Lung (tissue), 12 donors: Measurements from ENCODE around the gene SSH3. TPM values are rescaled to one million over a fixed set of nuclear protein-coding genes. Genes with fewer than 3 reads are reported as not detected.
A peak's percentile ranks its signal among the peaks of the same experiment; 100 is the strongest.

ENCODE experiments used
- ATAC-seq: fragments of 200-7000 bp; cut with Tn5 transposase; one replicate; pipeline ENCODE4 v1.9.1; 2020; ENCODE audit warnings: moderate number of reproducible peaks; ENCODE audit not compliant: insufficient read depth, low FRiP score
- DNase-seq, 3 donors: peaks; one replicate each; pipeline ENCODE4 v3.0.0-alpha.2; 2013 to 2017
- H3K27ac ChIP-seq, 2 donors: one replicate each; pipeline ENCODE4 v1.5.1; 2013; ENCODE audit warnings: mild to moderate bottlenecking in 2 of 2, moderate library complexity in 2 of 2, control low read depth in 1 of 2, inconsistent platforms in 1 of 2, low read depth in 1 of 2, low read length in 1 of 2
- H3K27me3 ChIP-seq, 3 donors: one replicate each; pipeline ENCODE4 v1.5.1; 2013; ENCODE audit warnings: low read length in 2 of 3; ENCODE audit not compliant: control insufficient read depth in 3 of 3, insufficient read depth in 3 of 3
- H3K36me3 ChIP-seq, 4 donors: one replicate each; pipeline ENCODE4 v1.5.1; 2013; ENCODE audit warnings: low read length in 4 of 4, mild to moderate bottlenecking in 1 of 4, moderate library complexity in 1 of 4; ENCODE audit not compliant: control insufficient read depth in 4 of 4, insufficient read depth in 4 of 4
- H3K4me1 ChIP-seq, 5 donors: one replicate each; pipeline ENCODE4 v1.5.1; 2013; ENCODE audit warnings: low read length in 5 of 5, mild to moderate bottlenecking in 2 of 5, moderate library complexity in 1 of 5; ENCODE audit not compliant: control insufficient read depth in 5 of 5, insufficient read depth in 5 of 5
- H3K4me3 ChIP-seq: one replicate; pipeline ENCODE4 v1.5.1; 2013; ENCODE audit warnings: mild to moderate bottlenecking, control low read depth, moderate library complexity
- H3K9ac ChIP-seq, 2 donors: one replicate each; pipeline ENCODE4 v1.5.1; 2013; ENCODE audit warnings: low read length in 2 of 2, control low read depth in 1 of 2; ENCODE audit not compliant: insufficient read depth in 1 of 2
- H3K9me3 ChIP-seq, 4 donors: one replicate each; pipeline ENCODE4 v1.5.1; 2013; ENCODE audit warnings: low read length in 3 of 4, mild to moderate bottlenecking in 1 of 4, moderate library complexity in 1 of 4; ENCODE audit not compliant: control insufficient read depth in 4 of 4, insufficient read depth in 3 of 4
- CTCF ChIP-seq: IDR thresholded peaks from 2 replicates; pipeline ENCODE4 v1.5.1; 2012; ENCODE audit warnings: mild to moderate bottlenecking; ENCODE audit errors: control extremely low read depth, extremely low read depth
- WGBS, 2 donors: extraction: QIAGEN DNeasy Blood & Tissue Kit; methylation state at CpG; one replicate each; pipeline ENCODE4 v1.1.7; 2013; 5-methylcytosine and 5-hydroxymethylcytosine counted together
- polyA plus RNA-seq, 2 donors: library from polyadenylated mRNA; stranded (reverse); fragments of 200-250 nt; gene quantifications; one replicate each; pipeline ENCODE4 v1.2.1, GENCODE V29; 2013
- total RNA-seq, 2 donors: library from RNA; depleted of rRNA in 1 of 2; stranded (reverse); fragments of >200 nt in 1 of 2; gene quantifications; one replicate each; pipeline ENCODE4 v1.2.1, GENCODE V29; 2014 to 2021
- donor health status: control.
- donor health status: control.
- donor health status: Bipolar disorder and iron deficiency.
- donor health status: healthy.
- donor health status: DM: yes; HTN: yes; CAD: no.

Gene SSH3
- total and polyA plus RNA-seq, 4 donors = 19.0 to 42.7 (median 27.2) TPM

DNA sequence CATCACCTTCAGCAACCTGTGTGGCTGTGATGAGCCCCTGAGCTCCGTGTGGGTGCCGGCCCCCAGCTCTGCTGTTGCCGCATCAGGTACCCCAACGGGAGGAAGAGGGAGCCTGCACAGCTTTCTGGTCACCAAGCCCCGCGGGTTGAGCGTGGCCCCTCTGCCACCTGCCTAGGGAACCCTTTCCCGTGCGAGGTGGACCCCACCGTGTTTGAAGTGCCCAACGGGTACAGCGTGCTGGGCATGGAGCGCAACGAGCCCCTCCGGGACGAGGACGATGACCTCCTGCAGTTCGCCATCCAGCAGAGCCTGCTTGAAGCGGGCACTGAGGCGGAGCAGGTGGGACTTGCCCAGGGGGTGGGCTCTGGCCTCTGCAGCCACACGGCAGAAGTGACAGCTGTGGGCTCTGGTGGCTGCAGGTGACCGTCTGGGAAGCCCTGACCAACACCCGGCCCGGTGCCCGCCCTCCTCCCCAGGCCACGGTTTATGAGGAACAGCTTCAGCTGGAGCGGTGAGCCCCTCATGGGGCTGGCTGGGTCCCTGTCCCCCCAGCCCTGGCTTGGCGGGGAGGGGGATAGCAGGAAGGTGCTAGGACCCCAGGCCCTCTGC lies 1.9 kb upstream of the SSH3 start:
- no peak for TF ChIP-seq CTCF
- Histone ChIP-seq H3K4me3 (no peak overlapping the region), H3K9me3 (no peaks in the 10 kb centered on the region), H3K4me1 (peaks cover 0 to 28% (median 7%) of the 10 kb centered on the region in 5 donors), H3K36me3 (peaks cover 0 to 30% (median 17%) of the 10 kb centered on the region in 4 donors), H3K27ac (no peak overlapping the region), H3K27me3 (no peaks in the 10 kb centered on the region), H3K9ac (no peak overlapping the region)
- WGBS, 2 donors = 88 to 93% methylated on average over 28 of the region's 28 CpGs
- ATAC-seq (no peak), DNase-seq (peak in 1 of 3 donors; percentile 11)

GRCh38 chr11:67301951-67302516 lies 1.3 kb upstream of the SSH3 start:
- Histone ChIP-seq H3K27ac (peak overlapping the region; percentile 14 to 91), H3K27me3 (no peaks in the 10 kb centered on the region), H3K36me3 (peaks cover 0 to 29% (median 17%) of the 10 kb centered on the region in 4 donors), H3K4me1 (peaks cover 0 to 28% (median 7%) of the 10 kb centered on the region in 5 donors), H3K9me3 (no peaks in the 10 kb centered on the region), H3K9ac (no peak overlapping the region), H3K4me3 (no peak overlapping the region)
- no peak for TF ChIP-seq CTCF
- DNase-seq = peak; percentile 55 to 73 (median 59)
- no peak for ATAC-seq
- WGBS, 2 donors = 49 to 51% methylated on average over 15 of the region's 15 CpGs

GRCh38 chr11:67302571-67303131 lies 679 bp upstream of the SSH3 start:
- no peaks in the 10 kb centered on the region for H3K27me3 ChIP-seq
- DNase-seq (peak; percentile 52 to 56 (median 56)), ATAC-seq (peak; percentile 28)
- no peak overlapping the region for H3K9ac ChIP-seq
- peaks cover 0 to 28% (median 7%) of the 10 kb centered on the region in 5 donors for H3K4me1 ChIP-seq
- peak overlapping the region; percentile 41 for H3K4me3 ChIP-seq
- peaks cover 0 to 33% (median 18%) of the 10 kb centered on the region in 4 donors for H3K36me3 ChIP-seq
- H3K27ac ChIP-seq = peak overlapping the region; percentile 69 to 91
- WGBS, 2 donors = 7 to 16% methylated on average over 23 of the region's 23 CpGs
- no peak for TF ChIP-seq CTCF
- H3K9me3 ChIP-seq = no peaks in the 10 kb centered on the region
